K562 (cell line): ENCODE measurements around the gene MGST3. TPM values are rescaled to one million over a fixed set of nuclear protein-coding genes. Genes with fewer than 3 reads are reported as not detected.
A peak's percentile ranks its signal among the peaks of the same experiment; 100 is the strongest.

ENCODE experiments used
- ATF6 ChIP-seq: sonication (generic); formaldehyde crosslinking; IDR thresholded peaks from 2 replicates; pipeline ENCODE4 v1.4.0; 2020; ENCODE audit warnings: mild to moderate bottlenecking, missing genetic modification reagents
- FOSL1 ChIP-seq: fragments of 200-800 bp; sonication (Bioruptor generic); conservative IDR thresholded peaks from 2 replicates; pipeline ENCODE4 v1.6.1; 2016; ENCODE audit warnings: missing genetic modification characterization, missing compliant biosample characterization
- HDGF ChIP-seq: fragments of 450-650 bp; IDR thresholded peaks from 2 replicates; pipeline ENCODE4 v1.6.1; 2016
- HNRNPL ChIP-seq: fragments of 200-400 bp; formaldehyde crosslinking; IDR thresholded peaks from 2 replicates; pipeline ENCODE4 v1.6.1; 2017; ENCODE audit warnings: low read depth, mild to moderate bottlenecking, low read length
- KLF10 ChIP-seq: fragments of 250-450 bp; sonication (Bioruptor Pico); IDR thresholded peaks from 2 replicates; pipeline ENCODE4 v1.6.1; 2021; ENCODE audit warnings: matching md5 sums
- MGA ChIP-seq: fragments of 450-650 bp; IDR thresholded peaks from 2 replicates; pipeline ENCODE4 v1.6.1; 2016; ENCODE audit warnings: mild to moderate bottlenecking, moderate library complexity
- NR1H2 ChIP-seq: sonication (generic); formaldehyde crosslinking; IDR thresholded peaks from 2 replicates; pipeline ENCODE4 v1.4.0; 2020; ENCODE audit warnings: mild to moderate bottlenecking, missing genetic modification reagents
- PHB ChIP-seq: fragments of 250-450 bp; sonication (Bioruptor Pico); IDR thresholded peaks from 2 replicates; pipeline ENCODE4 v1.5.0; 2021
- PYGO2 ChIP-seq: fragments of 450-650 bp; IDR thresholded peaks from 2 replicates; pipeline ENCODE4 v1.6.1; 2016; ENCODE audit warnings: mild to moderate bottlenecking, missing genetic modification characterization, moderate library complexity, missing compliant biosample characterization
- ZBTB11 ChIP-seq, 3 experiments: fragments of 200-800 bp in 1 of 3; fragments of 250-450 bp in 1 of 3; fragments of 450-650 bp in 1 of 3; sonication (Bioruptor Pico) in 1 of 3; sonication (Bioruptor generic) in 1 of 3; formaldehyde crosslinking in 1 of 3; IDR thresholded peaks; 2 replicates each; pipeline versions ENCODE4 v1.6.1 to v1.8.0; 2016 to 2022; ENCODE audit warnings: mild to moderate bottlenecking in 2 of 3, missing genetic modification characterization in 2 of 3, missing compliant biosample characterization in 1 of 3, moderate library complexity in 1 of 3
- ZC3H8 ChIP-seq: fragments of 450-650 bp; IDR thresholded peaks from 2 replicates; pipeline ENCODE4 v1.6.1; 2017
- ZEB2 ChIP-seq: fragments of 450-650 bp; IDR thresholded peaks from 2 replicates; pipeline ENCODE4 v1.6.1; 2016
- ZFP1 ChIP-seq: fragments of 450-650 bp; formaldehyde crosslinking; IDR thresholded peaks from 2 replicates; pipeline ENCODE4 v1.4.0; 2020; ENCODE audit warnings: mild to moderate bottlenecking, mixed read lengths
- polyA plus RNA-seq, 8 experiments: library from polyadenylated mRNA; depleted of rRNA in 4 of 8; stranded (reverse) in 5 of 8; unstranded in 3 of 8; fragments of >200 nt; fragmentation: Nextera tagmentation in 2 of 8; fragmentation: Illumina TruSeq in 1 of 8; extraction: Ambion mirVana in 2 of 8; extraction: Trizol in 1 of 8; gene quantifications; 2 replicates each; pipeline versions ENCODE4 v1.2.1 to v1.2.3, GENCODE V29; 2011 to 2014; ENCODE audit warnings: inconsistent platforms in 1 of 8, missing spikeins in 1 of 8
- total RNA-seq, 7 experiments: library from RNA; depleted of rRNA in 6 of 7; stranded (reverse); fragments of >200 nt in 6 of 7; fragmentation: Illumina TruSeq in 2 of 7; extraction: Trizol in 2 of 7; gene quantifications; 2 replicates each; pipeline versions ENCODE4 v1.2.1 to v1.2.3, GENCODE V29; 2011 to 2021; ENCODE audit warnings: low replicate concordance in 1 of 7

MGST3 gene
- total and polyA plus RNA-seq, 9 of the 15 experiments (the other 6 are each of a cell fraction or from before 2014, with no cell fraction given): 70.7 to 287 (median 105) TPM

GRCh38 chr1:165632152-165632469 is 1.1 kb downstream of the MGST3 start (continued):
- peak; percentile 10; the same call in 1 of the 2 replicates for TF ChIP-seq MGA
- TF ChIP-seq HDGF: peak; percentile 85; the same call in 1 of the 2 replicates
- TF ChIP-seq NR1H2 (CRISPR knock-in tag): no peak
- no peak for TF ChIP-seq KLF10 (CRISPR knock-in tag)
- TF ChIP-seq ZBTB11 (CRISPR knock-in tag; IDR thresholded peaks at IDR 0.05): no peak
- peak; percentile 28; the same call in 1 of the 2 replicates for TF ChIP-seq ZC3H8
- TF ChIP-seq HNRNPL: no peak
- no peak for TF ChIP-seq ZFP1 (CRISPR knock-in tag)
- TF ChIP-seq PHB: no peak
- no peak for TF ChIP-seq PYGO2
- TF ChIP-seq FOSL1 (tag): peak; percentile 62; the same call in 1 of the 2 replicates
- no peak for TF ChIP-seq ATF6 (CRISPR knock-in tag)
- peak; percentile 85 for TF ChIP-seq ZEB2
